Measurements from ENCODE around the gene MOV10.

Gene MOV10

DNA sequence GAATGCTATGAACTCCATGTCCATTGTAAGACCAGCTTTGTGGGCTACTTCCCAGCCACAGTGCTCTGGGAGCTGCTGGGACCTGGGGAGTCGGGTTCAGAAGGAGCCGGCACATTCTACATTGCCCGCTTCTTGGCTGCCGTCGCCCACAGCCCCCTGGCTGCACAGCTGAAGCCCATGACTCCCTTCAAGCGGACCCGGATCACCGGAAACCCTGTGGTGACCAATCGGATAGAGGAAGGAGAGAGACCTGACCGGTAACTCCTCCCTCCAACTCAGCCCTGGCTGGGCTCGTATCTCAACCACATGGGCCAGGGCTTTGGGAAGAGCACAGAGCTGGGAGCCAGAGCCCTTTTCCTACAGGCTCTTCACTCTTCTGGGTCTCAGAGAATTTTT, 15.4 kb downstream of the MOV10 start:
- no peak overlapping the region for H3K27ac ChIP-seq
- no peak for TF ChIP-seq ZFX (IDR thresholded peaks at IDR 0.05; ENCODE audit: borderline replicate concordance)
- TF ChIP-seq, protein P1, sequence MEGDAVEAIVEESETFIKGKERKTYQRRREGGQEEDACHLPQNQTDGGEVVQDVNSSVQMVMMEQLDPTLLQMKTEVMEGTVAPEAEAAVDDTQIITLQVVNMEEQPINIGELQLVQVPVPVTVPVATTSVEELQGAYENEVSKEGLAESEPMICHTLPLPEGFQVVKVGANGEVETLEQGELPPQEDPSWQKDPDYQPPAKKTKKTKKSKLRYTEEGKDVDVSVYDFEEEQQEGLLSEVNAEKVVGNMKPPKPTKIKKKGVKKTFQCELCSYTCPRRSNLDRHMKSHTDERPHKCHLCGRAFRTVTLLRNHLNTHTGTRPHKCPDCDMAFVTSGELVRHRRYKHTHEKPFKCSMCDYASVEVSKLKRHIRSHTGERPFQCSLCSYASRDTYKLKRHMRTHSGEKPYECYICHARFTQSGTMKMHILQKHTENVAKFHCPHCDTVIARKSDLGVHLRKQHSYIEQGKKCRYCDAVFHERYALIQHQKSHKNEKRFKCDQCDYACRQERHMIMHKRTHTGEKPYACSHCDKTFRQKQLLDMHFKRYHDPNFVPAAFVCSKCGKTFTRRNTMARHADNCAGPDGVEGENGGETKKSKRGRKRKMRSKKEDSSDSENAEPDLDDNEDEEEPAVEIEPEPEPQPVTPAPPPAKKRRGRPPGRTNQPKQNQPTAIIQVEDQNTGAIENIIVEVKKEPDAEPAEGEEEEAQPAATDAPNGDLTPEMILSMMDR (IDR thresholded peaks at IDR 0.05): no peak

DNA sequence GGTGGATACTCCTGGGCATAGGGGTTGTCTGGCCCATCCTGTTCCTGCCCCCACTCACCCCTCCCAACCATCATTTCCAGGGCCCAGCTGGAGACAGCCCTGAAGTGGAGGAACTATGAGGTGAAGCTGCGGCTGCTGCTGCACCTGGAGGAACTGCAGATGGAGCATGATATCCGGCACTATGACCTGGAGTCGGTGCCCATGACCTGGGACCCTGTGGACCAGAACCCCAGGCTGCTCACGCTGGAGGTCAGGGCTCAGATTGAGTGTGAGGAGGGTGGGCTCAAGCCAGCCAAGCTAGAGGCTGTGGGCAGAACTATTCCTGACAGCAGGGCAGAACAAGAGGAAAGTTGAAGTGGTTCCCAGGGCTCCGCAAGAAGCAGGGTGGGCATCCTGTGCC, 18.2 kb downstream of the MOV10 start:
- TF ChIP-seq, protein P1 (IDR thresholded peaks at IDR 0.05): no peak
- no peak for TF ChIP-seq ZFX (IDR thresholded peaks at IDR 0.05; ENCODE audit: borderline replicate concordance)
- no peak overlapping the region for H3K27ac ChIP-seq

- TF ChIP-seq, protein P1 (IDR thresholded peaks at IDR 0.05): no peak
- no peak for TF ChIP-seq ZFX (IDR thresholded peaks at IDR 0.05; ENCODE audit: borderline replicate concordance)
- no peak overlapping the region for H3K27ac ChIP-seq
Observed at GRCh38 chr1:112693821-112694220, 19.4 kb downstream of the MOV10 start.

- no peak overlapping the region for H3K27ac ChIP-seq
- TF ChIP-seq, protein P1 (IDR thresholded peaks at IDR 0.05): no peak
- no peak for TF ChIP-seq ZFX (IDR thresholded peaks at IDR 0.05; ENCODE audit: borderline replicate concordance)
Observed at GRCh38 chr1:112694363-112694929, 20.0 kb downstream of the MOV10 start.

GRCh38 chr1:112695276-112695675, 20.8 kb downstream of the MOV10 start:
- TF ChIP-seq, protein P1 (IDR thresholded peaks at IDR 0.05): no peak
- TF ChIP-seq ZFX (IDR thresholded peaks at IDR 0.05; ENCODE audit: borderline replicate concordance): no peak
- no peak overlapping the region for H3K27ac ChIP-seq

DNA sequence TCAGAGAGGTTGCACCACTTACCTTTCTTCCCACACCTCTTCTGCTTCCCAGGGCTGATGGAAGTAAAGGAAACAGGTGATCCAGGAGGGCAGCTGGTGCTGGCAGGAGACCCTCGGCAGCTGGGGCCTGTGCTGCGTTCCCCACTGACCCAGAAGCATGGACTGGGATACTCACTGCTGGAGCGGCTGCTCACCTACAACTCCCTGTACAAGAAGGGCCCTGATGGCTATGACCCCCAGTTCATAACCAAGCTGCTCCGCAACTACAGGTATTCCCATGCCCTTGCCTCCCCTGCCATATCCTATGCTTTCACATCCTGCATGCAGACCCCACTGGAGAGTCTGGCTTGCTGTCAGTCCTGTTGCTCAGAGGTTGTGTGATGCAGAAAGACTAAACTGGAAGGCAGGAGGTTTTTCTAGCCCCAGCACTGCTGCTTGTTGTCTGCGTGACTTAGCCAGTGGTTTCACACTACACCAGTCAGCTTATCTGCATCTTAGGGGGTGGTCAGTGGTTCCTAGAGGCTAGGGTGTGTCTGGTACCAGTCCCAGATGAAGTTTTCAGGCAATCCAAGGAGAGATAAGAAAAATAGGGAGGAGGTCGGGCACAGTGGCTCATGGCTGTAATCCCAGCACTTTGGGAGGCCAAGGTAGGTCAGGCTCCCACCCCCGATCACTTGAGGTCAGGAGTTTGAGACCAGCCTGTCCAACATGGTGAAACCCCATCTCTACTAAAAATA, 22.3 kb downstream of the MOV10 start:
- no peak for TF ChIP-seq ZFX (IDR thresholded peaks at IDR 0.05; ENCODE audit: borderline replicate concordance)
- TF ChIP-seq, protein P1 (IDR thresholded peaks at IDR 0.05): no peak

GRCh38 chr1:112697781-112698201, 23.3 kb downstream of the MOV10 start:
- H3K27ac ChIP-seq: peak overlapping the region; percentile 97
- TF ChIP-seq, protein P1 (IDR thresholded peaks at IDR 0.05): no peak
- no peak for TF ChIP-seq ZFX (IDR thresholded peaks at IDR 0.05; ENCODE audit: borderline replicate concordance)

More for the DNA sequence above, 22.3 kb downstream of the MOV10 start:
- peak overlapping the region; percentile 97 for H3K27ac ChIP-seq

All from 22Rv1 (cell line).